Stimulated activated CD8-positive, alpha-beta memory T cell treated with anti-CD3 and anti-CD28 coated beads, Interleukin-7, amount 100 ng/mL, for 1 hour (primary cell): Measurements from ENCODE around the gene FAM53A.
A peak's percentile ranks its signal among the peaks of the same experiment; 100 is the strongest.
"Not testable (repeated sequence)": the region's sequence is repeated elsewhere in the genome, so short reads cannot be mapped to it uniquely, and the experiment has no call there.

Experiments used
- DNase-seq, 2 donors: peaks; one replicate each; pipeline ENCODE4 v3.0.0-alpha.2; 2020; ENCODE audit warnings: low read depth in 2 of 2

The FAM53A gene

GRCh38 chr4:1640716-1641503, 43.2 kb downstream of the FAM53A start:
- DNase-seq: not testable (repeated sequence)

DNA sequence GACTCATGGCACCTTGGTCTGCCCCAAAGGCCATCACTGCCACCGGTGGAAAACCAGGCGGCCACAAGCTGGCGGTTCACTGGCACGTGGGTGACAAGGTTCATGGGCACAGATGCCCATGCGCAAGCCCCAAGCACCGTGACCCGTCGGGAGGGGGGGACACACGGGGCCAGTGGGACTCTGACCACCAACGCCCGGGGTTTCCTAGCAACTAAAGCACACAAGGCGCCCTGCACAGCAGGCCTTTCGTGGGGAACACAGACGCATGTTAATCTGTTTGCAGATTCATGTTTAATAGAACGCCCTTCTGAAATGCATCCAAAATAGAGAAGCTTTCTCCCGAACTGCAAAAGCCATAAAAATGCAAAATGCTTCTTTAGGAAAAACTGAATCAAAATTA, 43.9 kb downstream of the FAM53A start:
- DNase-seq: no peak

- DNase-seq: no peak
Observed at GRCh38 chr4:1639299-1639868, 44.7 kb downstream of the FAM53A start.

- DNase-seq: no peak
Observed at GRCh38 chr4:1638873-1639272, 45.2 kb downstream of the FAM53A start.

- no peak for DNase-seq
Observed at GRCh38 chr4:1638272-1638598, 45.9 kb downstream of the FAM53A start.

GRCh38 chr4:1637580-1638271, 46.4 kb downstream of the FAM53A start:
- no peak for DNase-seq

- no peak for DNase-seq
Observed at GRCh38 chr4:1636490-1637211, 47.5 kb downstream of the FAM53A start.

DNA sequence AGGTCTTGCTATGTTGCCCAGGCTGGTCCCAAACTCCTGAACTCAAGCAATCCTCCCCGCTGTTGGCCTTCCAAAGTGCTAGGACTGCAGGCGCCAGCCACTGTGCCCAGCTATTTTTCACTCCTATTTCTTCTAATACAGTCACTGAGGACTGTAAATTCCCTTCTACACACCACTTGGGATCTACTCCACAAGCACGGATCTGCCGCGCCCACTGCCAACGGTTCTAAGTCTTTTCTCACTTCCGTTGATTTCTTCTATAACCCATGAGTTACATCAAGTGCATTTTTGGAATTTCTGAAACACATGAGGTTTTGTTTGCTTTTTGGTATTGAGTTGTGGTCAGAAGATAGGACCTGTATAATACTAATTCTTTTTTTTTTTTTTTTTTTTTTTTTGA, 48.6 kb downstream of the FAM53A start:
- no peak for DNase-seq

DNA sequence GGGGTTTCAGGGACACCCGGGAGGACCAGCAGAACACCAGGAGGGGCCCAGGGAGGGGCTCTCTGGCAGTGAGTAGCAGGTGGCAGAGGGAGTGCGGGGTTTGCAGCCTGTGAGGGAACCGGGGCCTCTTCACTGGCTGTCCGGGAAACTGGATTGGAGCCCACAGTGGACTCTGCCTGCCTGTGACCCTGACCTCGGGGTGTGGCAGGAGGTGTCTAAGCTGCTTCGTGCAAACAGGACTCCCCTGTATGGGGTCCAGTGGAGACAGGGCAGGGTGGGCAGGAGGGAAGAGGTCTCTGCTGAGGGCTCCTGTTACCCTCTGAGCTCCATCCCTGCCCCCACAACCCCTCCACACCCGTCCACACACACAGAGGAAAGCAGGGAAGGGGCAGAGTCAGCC, 50.1 kb downstream of the FAM53A start:
- no peak for DNase-seq

DNA sequence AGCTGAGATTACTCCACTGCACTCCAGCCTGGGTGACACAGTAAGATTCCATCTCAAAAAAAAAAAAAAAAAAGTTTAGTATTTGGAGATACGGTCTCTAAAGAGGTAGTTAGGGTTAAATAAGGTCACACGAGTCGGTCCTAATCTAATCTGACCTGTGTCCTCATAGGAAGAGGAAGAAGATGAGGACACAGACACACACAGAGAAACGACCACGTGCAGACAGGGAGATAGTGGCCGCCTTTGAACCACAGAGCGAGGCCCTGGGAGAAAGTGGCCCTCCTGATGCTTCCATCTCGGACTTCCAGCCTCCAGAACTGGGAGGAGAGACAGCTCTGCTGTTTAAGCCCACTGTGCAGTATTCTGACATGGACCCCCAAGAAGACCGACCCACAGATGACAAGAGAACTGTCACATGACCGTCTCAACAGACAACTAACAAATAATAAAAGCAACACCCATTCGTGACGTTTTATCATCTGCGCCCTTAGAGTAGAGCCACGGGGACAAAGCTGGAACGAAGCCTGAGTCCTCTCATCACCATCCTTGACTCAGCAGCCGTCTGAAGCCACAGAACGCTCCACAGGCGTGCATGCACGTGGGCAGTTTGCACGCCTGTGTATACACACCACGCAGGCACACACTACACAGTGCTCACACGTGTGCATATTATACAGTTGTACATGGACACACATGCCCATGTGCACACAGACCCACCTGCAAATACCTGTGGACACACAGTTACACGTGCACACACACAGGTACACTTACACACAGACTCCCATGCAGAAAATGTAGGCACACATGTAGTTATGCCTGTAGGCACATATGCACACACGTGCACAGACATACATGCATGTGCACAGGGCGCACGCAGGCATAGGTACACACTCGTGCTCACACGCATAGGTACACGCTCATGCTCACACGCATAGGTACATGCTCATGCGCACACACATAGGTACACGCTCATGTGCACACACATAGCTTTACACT, 51.7 kb downstream of the FAM53A start:
- no peak for DNase-seq

DNA sequence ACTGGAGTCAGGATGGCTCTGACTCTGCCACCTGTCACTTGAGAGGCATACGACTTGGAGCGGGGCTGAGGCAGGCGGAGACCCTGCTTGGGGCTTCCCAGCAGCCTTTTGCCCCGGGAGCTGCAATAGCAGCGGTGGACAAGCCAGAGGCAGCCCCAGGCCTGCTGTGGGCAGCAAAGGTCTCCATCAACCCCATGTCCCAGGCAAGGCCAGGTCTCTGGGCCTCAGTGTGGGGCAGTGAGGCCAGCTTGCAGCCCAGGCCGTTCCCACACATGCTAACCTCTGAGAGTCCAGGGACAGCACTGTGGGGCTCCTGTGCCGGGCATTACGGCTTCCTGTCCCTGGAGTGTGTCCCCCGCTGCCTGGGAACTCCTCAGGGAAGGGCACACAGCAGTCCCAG, 53.0 kb downstream of the FAM53A start:
- no peak for DNase-seq

DNA sequence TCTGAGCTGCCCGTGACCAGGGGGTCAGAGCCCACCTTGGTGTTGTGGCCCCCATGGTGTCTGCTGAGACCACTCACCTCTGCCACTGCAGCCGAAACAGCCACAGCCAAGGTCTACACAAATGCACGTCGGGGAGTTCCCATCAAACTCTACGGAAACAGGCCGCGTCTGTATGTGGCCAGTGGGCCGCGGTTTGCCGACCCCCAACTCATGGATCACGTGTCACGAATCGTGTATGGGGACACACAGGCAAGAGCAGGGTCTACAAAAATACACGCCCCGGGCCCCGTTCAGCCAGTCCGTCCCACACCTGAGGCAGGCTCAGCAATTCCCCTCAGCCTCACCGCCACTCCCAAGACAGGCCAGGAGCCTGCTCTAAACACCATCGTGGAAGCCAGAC, 53.8 kb downstream of the FAM53A start:
- DNase-seq: no peak

DNA sequence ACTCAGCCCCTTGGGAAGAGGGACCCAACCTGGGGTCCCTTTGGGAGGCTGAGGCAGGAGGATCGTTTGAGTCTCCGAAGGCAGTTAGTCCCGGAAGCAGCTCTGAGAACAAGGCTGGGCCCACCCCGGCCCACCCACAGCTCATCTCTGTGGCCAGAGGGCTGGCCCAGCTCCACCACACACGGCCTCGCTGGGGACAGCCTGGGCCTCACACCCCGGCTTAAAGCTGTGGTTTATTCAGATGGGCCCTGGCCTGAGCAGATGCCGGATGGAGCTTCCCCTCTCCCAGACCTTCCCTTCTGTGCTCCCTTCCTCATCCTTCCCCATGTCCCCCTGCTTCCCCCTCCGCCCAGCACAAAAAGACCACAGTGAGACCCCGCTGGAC, 54.4 kb downstream of the FAM53A start:
- DNase-seq: no peak

- DNase-seq: peak; percentile 35 to 61
Observed at GRCh38 chr4:1628892-1629698, 55.0 kb downstream of the FAM53A start.

- DNase-seq: no peak
Observed at GRCh38 chr4:1627417-1628313, 56.4 kb downstream of the FAM53A start.

GRCh38 chr4:1626941-1627340, 57.2 kb downstream of the FAM53A start:
- no peak for DNase-seq

- no peak for DNase-seq
Observed at GRCh38 chr4:1626151-1626550, 58.0 kb downstream of the FAM53A start.

GRCh38 chr4:1625600-1626138, 58.4 kb downstream of the FAM53A start:
- no peak for DNase-seq

GRCh38 chr4:1624519-1624910, 59.6 kb downstream of the FAM53A start:
- DNase-seq: no peak
